CD4-positive, alpha-beta T cell treated with Interferon alpha-2 for 1 hour (primary cell): ENCODE results near the gene NUDT2.
"Not testable (repeated sequence)": the region's sequence is repeated elsewhere in the genome, so short reads cannot be mapped to it uniquely, and the experiment has no call there.

Experiments used
- DNase-seq, 2 donors: peaks; one replicate each; pipeline ENCODE4 v3.0.0-alpha.2; 2020 to 2022

Gene NUDT2

DNA sequence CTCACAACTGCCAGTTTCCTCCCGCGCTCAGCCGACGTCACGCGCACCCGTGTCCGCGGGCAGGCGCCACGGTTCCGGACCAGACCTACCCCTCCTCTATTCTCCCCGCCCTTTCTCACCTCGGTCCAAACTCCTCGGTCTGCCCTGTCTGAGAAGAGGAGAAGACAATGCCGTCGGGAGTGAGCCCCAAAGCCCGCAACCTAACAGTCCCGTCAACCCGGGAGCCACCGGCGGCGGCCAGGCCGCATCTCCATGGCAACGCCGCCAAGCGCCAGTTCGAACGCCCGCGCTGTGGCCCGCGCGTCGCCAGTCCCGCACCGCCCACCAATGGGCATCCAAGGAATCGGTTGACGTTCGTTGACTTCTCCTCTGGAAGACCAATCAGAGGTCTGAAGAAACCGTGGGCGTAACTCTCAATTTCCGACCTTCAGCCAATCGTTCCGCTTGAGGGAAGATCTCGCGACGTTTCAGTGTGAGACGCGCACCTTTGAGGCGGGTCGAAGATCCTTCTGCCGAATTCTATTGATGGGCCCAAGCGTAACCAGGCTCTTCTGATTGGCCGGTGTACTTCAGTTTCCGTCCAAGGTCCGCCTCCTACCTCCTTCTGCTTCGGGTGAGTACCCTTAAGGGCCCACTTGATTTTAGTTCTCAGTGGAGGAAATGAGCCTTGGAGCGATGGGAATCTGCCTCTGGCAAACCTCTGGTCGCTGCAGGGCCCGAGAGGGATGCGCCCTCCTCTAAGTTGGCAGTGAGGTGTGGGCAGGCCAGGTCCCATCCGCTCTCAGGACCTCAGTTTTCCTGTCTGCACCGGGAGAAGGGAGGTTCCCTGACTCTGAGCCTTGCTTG is at the start of gene NUDT2, which contains the start of gene KIF24:
Gene NUDT2, plus strand, starts transcription at position 583 of the 846 bp plus-strand sequence. CDS start 9,471 bp downstream, outside the sequence.
Gene KIF24, minus strand, starts transcription at position 282 of the 846 bp plus-strand sequence. CDS start 17,922 bp downstream, outside the sequence.
- peak; percentile 99 for DNase-seq

DNA sequence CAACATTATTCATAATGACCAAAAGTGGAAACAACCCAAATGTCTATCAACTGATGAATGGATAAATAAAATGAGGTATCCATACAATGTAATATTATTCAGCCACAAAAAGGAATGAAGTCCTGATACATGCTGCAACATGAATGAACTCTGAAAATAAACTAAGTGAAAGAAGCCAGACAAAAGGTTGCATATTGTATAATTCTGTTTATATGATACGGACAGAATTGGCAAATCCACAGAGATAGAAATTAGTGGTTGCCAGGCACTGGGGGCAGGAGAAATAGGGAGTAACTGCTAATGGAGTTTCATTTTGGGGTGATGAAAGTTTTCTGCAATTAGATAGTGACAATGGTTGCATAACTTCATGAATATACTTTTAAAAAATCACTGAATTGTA is 47.3 kb upstream of the NUDT2 start:
- DNase-seq: no peak

DNA sequence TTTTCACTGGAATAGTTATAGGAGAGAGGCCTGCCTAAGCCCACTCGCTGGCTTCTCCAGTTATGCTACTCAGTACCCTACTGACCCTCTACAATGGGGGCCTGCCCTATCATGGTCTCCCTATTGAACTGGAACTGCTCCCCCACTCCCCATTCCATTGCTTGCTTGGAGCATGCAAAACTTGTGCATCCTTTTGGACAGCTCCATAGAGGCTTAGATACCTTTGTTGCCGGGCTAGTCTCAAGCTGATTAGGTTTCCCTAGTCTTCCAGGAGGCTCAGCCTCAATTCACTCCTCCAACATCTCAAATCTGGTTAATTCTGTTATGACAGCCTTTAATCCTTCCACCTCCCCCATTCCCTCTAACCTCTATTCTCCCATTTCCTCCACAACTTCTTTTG is 40.2 kb upstream of the NUDT2 start:
- DNase-seq: no peak

DNA sequence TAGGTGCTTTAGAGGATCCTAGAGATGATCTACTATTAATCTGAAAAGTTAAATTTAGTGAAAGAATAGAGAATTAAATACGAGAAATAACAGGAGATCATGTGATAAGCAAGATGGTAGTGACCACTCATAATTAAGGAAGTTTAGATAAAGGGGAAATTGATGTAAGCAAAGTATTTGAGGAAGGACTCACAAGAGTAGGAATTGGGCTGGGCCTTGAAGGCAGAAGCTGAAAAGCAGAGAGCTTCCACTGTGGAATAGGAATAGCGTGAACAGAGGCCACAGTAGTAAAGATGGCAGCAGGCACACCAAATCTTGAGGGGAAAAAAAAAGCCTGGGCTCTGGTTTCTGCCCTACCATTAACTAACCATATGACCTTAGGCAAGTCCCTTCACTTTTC is 38.3 kb upstream of the NUDT2 start:
- DNase-seq: no peak

DNA sequence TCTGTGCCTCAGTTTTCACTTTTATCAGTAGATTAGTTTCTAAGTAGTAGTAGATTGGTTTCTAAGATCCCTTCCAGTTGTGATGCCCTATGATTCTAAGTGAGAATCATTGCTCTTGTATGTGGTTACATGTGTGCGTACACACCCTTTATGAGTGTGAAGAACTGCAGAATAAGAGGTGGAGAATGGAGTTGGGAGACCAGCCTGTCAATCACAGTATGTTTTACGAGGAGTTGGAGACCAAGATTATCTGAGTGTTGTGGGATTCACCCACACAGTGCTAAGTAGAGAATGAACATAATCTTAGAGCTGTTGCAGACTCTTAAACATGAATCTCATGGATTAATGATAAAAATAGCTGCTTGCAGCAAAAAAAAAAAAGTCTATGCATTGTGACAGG is 37.9 kb upstream of the NUDT2 start:
- DNase-seq: no peak

DNA sequence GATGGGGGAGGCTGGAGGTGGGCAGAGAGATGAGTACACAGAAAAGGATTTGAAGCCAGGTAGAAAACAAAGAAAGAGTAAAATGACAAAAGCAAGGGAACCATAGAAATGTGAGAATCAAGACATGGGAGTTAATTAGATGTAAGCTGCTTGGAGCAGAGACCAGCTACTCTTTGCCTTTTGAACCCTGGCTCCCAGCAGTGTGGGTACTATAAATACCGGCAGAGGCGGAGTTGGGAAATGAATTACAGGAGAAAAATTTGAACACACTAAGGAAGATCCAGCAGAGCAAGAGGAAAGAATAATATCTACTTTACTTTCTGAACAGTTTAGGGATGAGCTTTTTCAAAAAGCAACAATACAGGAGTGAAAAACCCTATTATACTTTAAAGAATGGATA is 36.8 kb upstream of the NUDT2 start:
- DNase-seq: no peak

DNA sequence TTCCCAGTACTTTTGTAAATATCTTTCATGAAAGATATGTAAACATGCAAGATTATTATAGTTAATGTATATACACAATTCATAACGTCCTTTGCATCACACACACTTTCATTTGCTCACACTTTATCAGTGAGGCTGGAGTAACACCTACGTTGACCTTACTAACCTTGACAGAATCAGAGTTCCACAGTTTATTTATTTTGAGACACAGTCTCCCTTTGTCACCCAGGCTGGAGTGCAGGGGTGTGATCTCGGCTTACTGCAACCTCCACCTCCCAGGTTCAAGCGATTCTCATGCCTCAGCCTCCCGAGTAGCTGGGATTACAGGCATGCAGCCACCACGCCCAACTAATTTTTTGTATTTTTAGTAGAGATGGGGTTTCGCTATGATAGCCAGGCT is 28.3 kb upstream of the NUDT2 start:
- not testable (repeated sequence) for DNase-seq

DNA sequence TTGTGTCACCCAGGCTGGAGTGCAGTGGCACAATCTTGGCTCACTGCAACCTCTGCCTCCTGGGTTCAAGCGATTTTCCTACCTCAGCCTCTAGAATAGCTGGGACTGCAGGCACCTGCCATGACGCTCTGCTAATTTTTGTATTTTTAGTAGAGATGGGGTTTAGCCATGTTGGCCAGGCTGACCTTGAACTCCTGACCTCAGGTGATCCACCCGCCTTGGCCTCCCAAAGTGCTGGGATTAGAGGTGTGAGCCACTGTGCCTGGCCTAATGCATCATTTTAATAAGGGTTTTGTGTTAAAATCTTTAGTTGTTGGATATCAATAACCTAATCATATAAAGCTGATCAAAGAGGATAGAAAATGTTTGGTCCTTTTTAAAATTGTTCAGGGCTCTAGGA is 21.1 kb upstream of the NUDT2 start:
- not testable (repeated sequence) for DNase-seq

DNA sequence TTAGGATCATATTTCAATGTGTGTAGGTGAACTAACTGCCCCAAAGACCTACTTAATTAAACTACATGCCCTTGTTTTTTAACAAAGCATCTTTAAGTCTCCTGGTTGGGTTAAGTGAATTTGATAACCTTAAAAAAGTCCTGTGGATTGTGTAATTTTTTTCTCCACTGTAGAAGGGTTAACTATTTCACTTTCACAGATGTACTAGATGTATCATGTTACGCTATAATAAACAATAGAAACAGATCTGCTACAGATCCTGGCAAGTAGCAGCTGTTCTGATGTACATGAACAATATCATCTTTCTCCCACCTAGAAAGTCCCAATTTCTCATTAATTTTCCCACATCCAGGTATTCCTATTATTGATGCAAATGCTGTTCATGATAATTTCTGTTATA is 19.2 kb upstream of the NUDT2 start:
- DNase-seq: no peak

DNA sequence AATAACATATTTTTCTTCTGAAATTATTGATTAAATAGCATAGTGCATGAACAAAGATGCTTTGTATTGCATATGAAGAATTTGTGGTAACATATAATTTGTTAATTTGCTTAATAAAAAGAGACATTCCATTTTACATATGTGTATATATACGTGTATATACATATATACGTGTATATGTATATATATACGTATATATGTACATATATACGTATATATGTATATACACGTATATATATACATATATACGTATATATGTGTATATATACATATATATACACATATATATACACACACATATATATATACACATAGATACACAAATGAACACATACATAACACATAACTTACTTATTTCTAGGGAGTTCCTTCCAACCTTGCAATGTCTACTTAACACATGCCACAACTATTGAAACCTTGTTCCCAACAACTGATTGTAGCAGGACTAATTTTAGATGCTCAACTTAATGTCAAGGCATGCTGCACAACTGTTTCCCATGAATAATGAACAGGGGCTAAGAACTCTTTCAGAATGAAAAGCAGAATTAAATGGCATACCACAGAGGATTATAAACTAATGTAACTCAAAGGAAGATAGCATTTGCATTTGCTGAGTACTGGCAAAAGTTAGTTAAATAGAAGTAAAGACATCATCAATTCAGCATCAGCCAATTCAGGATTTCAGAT is 17.7 kb upstream of the NUDT2 start:
- no peak for DNase-seq

DNA sequence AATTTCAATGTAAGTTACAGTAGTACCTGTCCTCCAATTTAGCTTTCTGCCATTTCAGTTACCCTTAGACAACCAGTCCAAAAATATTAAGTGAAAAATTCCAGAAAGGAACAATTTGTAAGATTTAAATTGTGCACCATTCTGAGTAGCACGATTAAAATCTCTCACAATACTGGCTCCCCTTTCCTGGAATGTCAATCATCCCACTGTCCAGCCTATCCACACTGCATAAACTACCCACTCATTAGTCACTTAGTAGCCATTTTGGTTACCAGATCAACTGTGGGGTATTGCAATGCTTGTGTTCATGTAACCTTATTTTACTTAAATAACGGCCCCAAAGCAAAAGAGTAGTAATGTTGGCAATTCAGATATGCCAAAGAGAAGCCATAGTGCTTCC is 11.9 kb upstream of the NUDT2 start:
- DNase-seq: no peak

DNA sequence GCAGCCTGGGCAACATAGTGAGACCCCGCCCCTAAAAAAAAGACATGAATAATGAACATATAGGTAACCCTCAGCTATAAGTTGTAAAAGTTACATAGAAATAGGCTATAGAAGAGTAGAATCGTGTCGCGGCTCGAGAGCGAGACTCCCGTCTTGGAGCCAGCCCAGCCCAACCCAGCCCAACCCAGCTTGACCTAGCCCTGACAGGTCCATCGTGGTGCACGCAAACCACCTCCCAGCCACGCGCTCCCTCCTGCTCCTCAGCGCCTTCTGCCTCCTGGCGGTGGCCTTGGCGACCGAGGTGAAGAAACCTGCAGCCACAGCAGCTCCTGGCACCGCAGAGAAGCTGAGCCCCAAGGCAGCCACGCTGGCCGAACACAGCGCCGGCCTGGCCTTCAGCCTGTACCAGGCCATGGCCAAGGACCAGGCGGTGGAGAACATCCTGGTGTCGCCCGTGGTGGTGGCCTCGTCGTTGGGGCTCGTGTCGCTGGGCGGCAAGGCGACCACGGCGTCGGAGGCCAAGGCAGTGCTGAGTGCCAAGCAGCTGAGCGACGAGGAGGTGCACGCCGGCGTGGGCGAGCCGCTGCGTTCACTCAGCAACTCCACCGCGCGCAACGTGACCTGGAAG is 11.1 kb upstream of the NUDT2 start:
- DNase-seq: no peak

DNA sequence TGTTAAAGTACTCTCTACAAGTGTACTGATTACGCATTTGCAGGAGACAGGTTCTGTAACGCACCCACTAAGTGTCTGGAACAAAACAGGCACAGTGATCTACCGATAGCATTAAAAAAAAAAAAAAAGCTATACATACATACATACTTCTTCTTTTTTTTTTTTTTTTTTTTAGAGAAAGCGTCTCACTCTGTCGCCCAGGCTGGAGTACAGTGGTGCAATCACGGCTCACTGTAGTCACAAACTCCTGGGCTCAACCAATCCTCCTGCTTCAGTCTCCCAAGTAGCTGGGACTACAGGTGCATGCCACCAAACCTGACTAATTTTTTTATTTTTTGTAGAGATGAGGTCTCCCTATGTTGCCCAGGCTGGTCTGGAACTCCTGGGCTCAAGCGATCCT is 7.9 kb upstream of the NUDT2 start:
- DNase-seq: no peak

DNA sequence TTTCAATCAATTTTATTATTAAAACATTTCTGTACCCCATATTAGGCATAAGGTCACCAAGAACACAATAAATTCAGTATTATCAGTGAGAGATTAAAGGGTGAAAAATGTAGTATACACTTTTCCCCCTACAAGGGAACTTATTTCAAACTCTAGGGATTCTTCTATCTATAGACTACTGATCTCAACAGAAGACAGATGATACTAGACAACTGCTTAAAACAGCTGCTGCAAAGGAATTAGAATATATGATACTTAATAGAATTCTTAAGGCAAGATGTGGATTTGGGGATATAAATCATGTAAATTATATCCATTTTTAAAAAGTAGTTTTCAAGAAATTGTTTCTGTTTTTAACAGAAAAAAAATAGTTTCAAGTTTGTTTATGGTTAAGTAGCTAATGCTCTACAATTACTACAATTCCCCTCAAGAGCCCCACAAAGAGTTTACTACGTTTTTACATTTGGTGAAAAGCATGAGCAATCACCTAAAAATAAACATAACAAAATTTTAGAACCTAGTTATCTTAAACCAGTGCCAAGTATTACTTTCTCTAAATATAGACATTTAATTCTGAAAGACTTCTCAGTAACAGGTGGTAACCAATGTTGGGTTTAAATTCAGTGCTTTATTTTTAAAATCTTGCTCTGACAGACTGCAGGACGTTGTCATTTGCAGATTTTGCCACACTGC is 6.3 kb upstream of the NUDT2 start:
- no peak for DNase-seq

DNA sequence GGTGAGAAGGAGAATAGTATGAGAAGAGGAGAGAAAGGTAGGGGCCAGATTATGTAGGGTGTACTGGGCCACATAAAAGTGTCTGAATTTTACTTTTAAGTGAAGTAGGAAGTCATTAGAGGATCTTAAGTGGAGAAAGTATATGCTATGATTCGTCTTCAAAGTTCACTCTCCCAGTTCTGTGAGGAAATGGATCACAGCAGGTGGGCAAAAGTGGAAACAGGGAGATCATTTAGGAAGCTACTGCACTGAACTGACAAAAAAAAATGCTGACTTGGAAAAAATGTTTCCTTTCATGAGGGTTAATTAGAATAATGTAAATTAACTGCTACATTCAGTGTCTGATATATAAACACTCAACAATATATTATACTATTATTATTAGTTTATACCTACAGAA is 2.7 kb upstream of the NUDT2 start:
- no peak for DNase-seq

DNA sequence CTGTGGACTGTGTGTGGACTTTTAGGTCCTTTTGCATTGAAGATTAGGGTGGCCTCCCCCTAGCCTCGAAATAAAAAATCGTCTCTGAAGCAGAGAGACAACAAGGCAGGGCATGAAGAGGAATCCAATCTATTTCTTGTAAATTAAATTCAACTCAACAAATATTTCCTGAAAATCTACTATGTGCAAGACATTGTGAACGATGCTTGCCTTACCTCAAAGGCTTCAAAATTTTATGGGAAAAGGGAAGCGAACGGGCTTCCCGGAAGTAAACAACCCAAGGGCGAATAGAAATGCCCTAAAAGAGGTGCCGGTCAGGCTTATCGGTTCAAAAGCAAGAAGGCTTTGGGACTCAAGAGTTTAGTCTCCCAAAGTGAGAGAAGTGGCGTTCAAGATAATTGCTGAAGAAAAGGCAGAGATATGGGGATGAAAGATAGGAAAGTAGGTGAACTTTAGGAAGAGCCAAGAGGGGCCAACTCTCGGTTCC is 826 bp upstream of the NUDT2 start:
- peak; percentile 15 to 45 for DNase-seq

DNA sequence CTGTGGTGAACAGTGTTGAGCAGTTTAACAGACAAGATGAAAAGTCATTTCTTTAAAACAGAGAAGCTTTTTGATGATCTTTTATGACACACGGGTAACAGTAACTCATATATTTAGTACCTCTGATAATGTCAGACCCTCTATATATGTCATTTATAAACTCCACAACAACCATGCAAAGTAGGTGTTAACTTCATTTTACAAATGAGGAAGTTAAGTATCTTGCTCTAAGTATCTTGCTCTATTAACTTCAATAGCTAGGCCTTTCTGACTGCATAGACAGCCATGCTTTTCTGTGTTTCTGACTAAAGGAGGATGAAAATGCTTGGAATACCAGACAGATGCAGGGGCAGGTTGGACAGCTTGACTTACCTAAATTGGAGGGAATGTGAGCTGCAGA is 1.8 kb downstream of the NUDT2 start:
- DNase-seq: no peak

DNA sequence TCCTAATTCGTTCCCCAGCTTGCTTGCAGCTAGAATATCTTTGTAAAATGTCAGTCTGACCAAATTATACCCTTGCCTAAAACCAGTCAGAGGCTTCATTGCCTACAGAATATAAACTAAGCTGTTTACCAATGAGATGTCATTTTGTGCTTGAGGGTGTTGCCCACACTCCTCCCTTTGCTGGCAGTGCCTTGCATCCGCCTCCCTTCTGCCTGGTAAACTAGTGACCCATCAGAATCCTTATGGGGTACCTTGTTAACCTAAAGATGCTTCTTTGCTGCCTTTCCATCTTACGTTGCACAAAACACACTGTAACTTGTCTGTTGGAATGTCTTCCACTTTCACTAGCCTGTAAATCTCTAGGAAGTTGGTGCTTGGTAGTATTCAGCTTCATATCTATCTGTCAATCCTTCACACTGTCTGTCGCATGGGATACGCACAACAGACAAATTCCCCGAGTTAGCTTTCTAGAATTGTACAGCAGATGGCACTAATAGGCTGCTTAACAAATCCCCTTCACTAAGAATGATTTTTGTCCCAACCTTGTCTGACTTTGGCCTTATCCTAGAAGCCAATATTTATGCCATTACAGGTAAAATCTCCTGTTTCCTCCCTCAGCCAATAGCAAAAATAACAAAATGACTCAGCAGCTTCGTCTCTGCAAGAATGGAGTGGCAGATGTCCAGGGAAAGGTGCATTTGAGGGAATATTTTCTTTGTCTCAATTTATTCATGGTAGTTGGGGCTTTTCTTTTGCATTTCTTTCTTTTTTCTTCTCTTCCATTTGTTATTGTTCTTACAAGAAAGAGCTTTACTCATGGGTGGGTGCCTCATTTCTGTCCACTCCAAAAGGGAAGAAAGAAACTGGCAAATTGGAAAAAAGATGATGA is 3.0 kb downstream of the NUDT2 start:
- peak in 1 of 2 donors; percentile 45 for DNase-seq

DNA sequence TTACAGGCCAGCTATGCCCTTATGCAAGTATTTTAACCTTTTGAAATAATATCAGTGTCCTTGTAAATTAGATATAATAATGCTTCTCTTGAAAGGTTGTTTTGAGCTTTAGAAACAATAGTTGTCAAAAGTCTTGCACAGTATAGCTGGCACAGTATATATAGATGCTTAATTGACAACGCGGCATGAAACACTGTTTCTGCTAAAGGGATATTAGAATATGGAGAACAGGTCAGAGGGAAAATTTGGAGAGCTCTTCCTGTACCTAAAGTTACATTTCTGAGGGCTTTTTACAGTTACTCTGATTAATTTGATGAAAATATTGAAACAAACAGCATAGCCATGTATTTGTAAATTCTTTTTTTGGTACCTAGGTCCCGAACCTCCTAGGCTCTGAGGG is 4.5 kb downstream of the NUDT2 start:
- no peak for DNase-seq

DNA sequence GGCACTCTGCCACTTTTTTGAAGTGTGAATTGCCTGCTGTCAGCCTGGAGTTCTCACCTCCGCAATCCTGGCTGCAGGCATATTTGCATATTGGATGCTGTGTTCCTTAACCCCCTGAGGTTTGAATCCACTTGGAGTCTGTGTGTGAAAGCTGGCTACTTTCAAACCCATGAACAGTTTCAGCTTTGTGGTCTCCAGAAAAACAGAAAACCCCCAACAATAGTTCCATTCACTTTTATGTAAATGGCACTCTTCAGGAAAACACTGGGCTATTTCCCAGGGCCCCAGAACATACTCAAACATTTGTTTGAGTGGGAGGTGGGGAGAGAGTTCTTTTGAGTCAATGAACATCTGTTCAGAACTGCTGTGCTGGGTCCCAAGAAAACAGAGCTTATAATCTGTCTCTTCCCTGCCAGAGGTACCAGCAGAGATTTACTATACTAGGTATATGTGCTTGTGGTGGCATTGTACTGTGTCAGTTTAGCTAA is 5.0 kb downstream of the NUDT2 start:
- no peak for DNase-seq

DNA sequence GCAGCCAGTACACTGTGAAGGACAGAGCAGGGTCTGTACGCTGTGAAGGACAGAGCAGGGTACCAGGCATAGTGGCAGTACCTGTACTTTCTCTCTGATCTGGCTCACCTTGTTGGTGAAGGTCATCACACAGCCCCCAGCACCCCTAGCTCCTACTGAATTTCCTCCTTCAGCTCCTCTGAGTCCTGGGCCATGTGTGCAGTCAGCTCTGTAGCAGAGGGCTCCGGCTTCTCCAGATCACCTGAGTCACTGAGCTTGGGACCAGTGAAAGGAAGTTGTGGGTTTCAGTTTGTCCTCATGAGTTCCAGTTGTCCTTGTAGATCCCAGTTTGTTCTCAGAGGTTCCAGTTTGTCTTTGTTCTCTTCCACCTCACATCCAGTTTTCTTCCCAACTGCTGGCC is 5.5 kb downstream of the NUDT2 start:
- DNase-seq: no peak

DNA sequence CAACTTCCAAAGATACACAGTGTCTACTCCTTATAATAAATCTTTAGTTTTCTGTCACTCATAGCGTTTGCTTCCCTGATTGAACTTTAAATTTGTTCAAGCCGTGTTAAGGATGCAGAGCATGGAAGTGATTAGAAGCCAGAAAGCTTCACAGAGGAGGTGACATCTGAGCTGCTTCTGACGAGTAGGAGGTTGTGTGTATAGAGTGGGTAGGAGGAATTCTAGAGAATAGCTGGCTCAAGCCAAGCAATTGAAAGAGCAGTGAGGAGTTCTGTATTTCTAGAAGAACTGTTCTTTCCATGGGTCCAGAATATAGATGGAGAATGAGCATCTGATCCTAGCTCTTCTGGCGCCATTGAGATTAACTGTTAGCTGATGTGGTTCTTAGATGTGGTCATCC is 6.0 kb downstream of the NUDT2 start:
- no peak for DNase-seq
